Measurements from ENCODE around the gene ST13.
A peak's percentile ranks its signal among the peaks of the same experiment; 100 is the strongest.

ST13 gene

DNA sequence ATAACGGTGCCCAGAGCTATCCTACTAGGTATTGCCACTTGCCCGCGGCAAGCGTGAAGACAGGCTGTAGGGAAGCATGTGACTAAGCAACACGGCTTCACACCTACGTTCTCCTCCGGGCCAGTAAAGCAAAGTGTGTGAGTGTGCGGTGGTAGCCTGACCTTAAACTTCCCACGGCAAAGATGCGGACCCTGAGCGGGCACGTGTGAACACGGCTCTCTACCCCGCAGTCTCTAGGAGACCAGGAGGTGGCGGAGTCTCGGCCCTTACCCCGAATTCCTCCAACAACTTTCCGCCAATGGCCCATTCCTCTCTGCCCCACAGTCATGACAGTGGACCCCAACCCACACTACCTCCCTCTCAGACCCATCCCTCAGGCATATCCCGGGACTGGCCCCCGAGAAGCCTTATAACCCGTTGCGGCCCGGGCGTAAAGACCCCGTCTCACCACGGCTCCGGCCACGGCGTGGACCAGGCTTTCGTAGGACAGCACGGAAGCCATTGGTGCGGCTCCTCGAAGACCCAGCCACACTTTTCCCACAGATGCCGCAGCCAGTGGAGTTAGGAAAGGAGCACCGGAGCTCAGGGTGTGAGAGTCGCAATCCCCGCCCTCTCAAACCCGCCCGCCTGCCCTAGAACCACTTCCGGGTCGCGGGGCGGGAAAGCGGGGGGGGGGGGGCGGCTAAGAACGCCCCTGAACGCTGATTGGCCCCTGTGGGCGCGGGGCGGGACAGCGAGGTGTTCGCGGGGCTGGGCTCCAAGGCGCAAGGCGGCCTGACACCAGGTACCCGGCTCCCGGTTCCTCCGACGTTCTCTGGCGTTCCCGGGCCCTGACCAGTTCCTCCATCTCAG, 37.5 kb downstream of the ST13 start, which contains the start of gene SLC25A17:
SLC25A17 (minus strand) TSS at position 600 of the 852 bp plus-strand sequence; CDS start at position 502, 98 bp downstream.
- DNase-seq: peak; percentile 92 to 94
- TF ChIP-seq POLR2A (IDR thresholded peaks at IDR 0.05; ENCODE audit: low read length) (peak; percentile 68), GATA1 (IDR thresholded peaks at IDR 0.05; ENCODE audit: low read depth, low read length) (no peak)

DNA sequence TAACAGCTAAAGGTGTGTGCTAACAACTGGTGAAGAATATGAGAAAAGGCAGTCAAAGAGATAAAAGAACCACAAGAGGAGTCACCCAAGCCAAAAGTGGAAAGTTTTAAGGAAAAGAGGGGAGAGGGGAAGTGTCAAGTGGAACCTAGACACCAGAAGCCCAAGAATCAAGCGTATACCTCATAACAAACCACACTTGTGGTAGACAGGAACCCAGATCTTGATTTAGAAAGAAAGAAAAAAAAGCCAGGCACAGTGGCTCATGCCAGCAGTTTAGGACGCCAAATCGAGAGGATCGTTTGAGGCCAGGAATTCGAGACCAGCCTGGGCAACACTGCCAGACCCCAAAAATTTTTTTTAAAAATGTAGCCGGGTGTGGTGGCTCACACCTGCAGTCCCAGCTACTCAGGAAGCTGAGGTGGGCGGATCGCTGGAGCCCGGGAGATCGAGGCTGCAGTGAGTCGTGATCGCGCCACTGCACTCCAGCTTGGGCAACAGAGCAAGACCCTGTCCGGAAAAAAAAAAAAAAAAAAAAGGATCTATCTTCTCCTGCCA, 38.2 kb downstream of the ST13 start:
- TF ChIP-seq GATA1 (IDR thresholded peaks at IDR 0.05; ENCODE audit: low read depth, low read length): no peak
- no peak for TF ChIP-seq POLR2A (IDR thresholded peaks at IDR 0.05; ENCODE audit: low read length)
- peak in 1 of 2 experiments; percentile 47 for DNase-seq

DNA sequence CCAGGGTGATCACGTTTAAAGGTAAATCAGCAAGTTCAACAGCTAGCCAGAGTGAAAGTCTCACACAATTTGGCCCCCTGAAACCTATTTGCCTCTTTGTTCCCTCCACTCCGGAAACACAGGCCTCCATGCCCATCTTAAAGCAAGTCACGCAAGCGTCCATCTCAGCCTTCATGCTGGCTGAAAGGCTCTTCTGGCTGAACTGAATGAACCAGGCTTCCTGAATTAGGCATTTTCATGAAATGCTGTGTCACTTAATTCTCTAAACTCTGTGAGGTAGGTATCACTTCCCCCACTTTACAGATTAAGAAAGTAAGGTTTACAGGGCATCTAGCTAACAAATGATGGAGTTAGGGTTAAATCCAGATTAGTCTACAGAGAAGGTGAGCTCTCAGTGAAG, 38.7 kb downstream of the ST13 start:
- TF ChIP-seq GATA1 (IDR thresholded peaks at IDR 0.05; ENCODE audit: low read depth, low read length): no peak

DNA sequence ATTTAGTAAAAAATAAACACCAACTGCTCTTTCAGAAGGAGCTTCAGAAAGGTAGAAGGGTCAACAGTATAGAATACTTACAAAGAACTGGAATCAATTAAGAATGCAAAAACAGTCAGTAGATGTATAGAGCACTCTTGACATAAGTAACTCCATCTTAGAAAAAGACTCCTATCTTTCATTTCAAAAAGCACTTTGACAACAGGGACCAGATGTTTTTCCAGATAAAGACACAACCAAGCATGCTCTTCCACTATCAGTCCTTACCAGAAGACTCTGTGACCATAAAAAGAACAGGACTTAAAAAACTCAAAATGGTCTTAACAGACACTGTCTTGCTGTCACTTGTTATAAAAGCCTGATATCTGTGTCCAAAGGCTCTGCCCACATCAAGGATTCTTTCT, 42.5 kb downstream of the ST13 start:
- TF ChIP-seq POLR2A (IDR thresholded peaks at IDR 0.05; ENCODE audit: low read length) (no peak), GATA1 (IDR thresholded peaks at IDR 0.05; ENCODE audit: low read depth, low read length) (peak; percentile 62)
- peak; percentile 87 to 98 for DNase-seq

More for the DNA sequence above, 38.7 kb downstream of the ST13 start:
- DNase-seq: peak; percentile 20 to 40

DNA sequence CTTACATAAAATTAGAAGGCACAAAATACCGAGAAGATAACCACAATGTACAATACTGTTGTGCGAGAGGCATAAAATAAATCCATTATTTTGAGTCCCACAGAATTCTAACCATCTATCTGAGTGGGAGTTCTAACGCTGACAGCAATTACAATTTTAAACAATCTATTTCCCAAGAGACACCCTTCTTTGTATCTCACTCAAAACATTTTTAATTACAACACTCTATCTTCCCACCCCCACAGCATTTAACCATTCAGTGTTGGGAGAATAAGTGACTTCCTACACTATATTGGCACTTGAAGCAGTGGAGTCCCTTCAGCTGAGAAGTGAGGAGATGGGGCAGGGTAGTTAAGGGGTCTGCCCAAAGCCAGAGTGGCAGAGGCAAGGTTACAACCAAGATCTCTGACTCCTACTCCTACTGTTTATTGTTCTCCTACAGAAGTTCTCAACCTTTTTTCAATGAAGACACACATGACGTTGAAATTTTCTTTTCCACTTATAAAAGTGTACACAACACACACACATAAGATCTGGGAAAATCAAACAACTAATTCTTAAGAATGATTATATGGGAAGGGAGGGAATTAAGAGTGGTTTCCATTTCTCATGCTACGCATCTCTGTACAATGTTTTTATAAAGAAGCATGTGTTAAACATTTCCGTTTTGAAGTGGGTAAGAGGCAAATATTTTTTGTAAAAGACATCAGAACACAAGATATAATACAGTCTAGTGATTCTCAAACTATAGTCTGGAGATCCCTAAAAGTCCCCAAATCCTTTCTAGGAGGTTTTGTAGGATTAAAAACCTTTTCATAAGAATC, 48.2 kb downstream of the ST13 start:
- TF ChIP-seq GATA1 (IDR thresholded peaks at IDR 0.05; ENCODE audit: low read depth, low read length): no peak
- no peak for TF ChIP-seq POLR2A (IDR thresholded peaks at IDR 0.05; ENCODE audit: low read length)
- DNase-seq: no peak

DNA sequence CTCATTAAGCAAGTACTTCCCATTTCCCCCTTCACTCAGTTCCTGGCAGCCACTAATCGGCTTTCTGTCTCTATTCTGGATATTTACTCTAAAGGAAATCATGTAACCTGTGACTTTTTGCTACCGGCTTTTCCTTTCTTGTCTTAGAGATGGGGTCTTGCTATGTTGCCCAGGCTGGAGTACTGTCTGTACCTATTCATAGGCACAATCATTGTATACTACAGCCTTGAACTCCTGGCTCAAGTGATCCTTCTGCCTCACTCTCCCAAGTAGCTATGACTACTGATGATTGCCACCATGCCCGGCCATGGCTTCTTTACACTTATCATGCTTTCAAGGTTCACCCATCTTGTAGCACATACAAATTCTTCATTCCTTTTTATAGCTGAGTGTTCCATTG, 49.7 kb downstream of the ST13 start:
- TF ChIP-seq GATA1 (IDR thresholded peaks at IDR 0.05; ENCODE audit: low read depth, low read length) (no peak), POLR2A (IDR thresholded peaks at IDR 0.05; ENCODE audit: low read length) (no peak)
- DNase-seq: no peak

DNA sequence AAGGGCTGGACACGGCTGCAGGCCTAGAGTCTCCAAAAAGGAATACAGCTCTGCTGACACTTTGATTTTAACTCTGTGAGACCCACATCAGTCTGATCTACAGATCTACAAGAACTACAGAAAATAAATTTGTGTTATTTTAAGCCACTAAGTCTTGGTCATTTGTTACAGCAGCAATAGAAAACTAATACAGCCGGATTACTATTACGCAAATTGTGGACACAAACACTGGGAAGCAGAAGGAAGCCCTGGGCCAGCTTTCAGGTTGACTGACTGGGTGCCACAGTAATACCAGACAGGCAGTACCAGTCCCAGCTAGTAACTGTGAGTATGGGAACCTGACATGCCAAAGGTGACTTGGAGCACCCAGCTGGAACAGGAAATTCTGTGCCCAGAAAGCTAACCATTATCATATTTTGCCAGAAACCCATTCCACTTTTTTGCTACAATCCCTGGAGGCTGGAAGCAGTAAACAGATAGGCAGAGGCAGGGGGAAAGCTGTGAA, 50.7 kb downstream of the ST13 start:
- no peak for DNase-seq
- no peak for TF ChIP-seq GATA1 (IDR thresholded peaks at IDR 0.05; ENCODE audit: low read depth, low read length)
- no peak for TF ChIP-seq POLR2A (IDR thresholded peaks at IDR 0.05; ENCODE audit: low read length)

DNA sequence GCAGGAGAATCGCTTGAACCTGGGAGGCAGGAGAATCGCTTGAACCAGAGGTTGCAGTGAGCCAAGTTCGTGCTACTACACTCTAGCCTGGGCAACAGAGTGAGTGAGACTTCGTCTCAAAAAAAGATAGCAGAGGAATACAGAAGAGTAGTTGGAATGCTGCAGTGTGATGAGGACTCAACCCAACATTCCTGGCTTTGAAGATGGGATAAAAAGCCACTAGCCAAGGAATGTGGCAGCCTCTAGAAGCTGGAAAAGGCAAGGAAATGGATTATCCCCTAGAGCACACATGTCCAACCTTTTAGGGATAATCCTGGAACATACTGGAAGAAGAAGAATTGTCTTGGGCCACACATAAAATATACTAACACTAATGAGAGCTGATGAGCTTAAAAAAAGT, 51.2 kb downstream of the ST13 start:
- no peak for DNase-seq
- TF ChIP-seq GATA1 (IDR thresholded peaks at IDR 0.05; ENCODE audit: low read depth, low read length): no peak
- TF ChIP-seq POLR2A (IDR thresholded peaks at IDR 0.05; ENCODE audit: low read length): no peak

DNA sequence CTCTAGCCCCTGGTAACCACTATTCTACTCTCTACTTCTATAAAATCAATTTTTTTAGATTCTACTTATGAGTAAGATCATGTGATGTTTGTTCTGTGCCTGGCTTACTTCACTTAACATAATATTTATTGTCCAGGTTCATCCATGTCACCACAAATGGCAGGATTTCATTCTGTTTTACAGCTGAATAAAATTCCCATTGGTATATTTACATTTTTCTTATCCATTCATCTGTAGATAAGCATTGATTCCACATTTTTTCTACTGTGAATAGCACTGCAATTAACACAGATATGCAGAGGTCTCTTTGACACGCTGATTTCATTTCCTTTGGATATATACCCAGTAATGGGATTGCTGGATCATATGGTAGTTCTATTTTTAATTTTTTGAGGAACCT, 53.1 kb downstream of the ST13 start:
- TF ChIP-seq POLR2A (IDR thresholded peaks at IDR 0.05; ENCODE audit: low read length): no peak
- no peak for TF ChIP-seq GATA1 (IDR thresholded peaks at IDR 0.05; ENCODE audit: low read depth, low read length)
- no peak for DNase-seq

DNA sequence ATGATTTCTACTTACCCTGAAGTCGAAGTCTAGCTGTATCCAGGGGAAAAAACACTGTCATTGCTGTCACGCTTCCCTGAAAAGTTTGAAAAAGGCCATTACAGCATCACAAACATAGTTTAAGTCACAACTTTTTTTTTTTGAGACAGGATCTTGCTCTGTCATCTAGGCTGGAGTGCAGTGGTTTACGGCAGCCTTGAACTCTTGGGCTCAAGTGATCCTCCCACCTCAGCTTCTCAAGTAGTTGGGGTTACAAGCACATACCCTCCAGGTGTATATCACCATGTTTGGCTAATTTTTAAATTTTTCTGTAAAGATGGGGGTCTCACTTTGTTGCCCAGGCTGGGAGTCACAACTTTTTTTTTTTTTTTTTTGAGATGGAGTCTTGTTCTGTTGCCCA, 57.4 kb downstream of the ST13 start:
- DNase-seq: no peak
- TF ChIP-seq GATA1 (IDR thresholded peaks at IDR 0.05; ENCODE audit: low read depth, low read length) (no peak), POLR2A (IDR thresholded peaks at IDR 0.05; ENCODE audit: low read length) (no peak)

DNA sequence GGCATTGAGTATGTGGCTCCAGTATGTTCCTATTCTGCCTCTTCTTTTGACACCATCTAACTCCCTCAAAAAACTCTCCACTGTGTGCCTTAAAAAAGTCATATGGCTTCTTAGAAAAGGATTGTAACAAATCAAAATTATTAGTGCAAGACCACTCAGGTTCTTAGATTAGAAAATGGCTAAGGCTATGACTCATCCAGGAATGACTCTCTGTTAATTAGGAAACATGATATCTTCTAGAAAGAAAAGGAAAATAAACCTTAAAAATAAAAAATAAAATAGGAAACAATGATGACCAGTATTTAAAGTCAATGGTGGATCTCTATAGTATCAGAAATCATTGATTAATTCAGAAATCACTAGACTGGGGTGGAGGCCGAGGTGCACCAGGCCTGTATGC, 59.0 kb downstream of the ST13 start:
- TF ChIP-seq GATA1 (IDR thresholded peaks at IDR 0.05; ENCODE audit: low read depth, low read length) (no peak), POLR2A (IDR thresholded peaks at IDR 0.05; ENCODE audit: low read length) (no peak)
- no peak for DNase-seq

DNA sequence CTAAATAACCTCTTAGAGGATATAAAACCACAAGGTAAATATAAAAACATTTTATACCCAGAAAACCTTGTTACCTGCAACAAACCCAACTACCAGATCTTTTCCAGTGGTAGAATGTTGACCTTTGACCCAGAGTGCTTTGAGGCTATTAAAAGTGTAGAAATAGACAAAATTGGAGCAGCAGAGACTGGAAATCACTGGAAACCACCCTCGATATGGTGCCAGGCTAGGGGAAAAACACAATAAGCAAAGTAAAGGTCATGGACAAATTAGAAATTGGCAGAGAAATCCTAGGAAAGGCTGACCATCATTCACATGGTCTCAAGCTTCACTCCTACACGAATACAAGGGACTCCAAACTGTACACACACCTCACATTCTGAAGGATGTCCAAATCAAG, 64.0 kb downstream of the ST13 start:
- no peak for TF ChIP-seq GATA1 (IDR thresholded peaks at IDR 0.05; ENCODE audit: low read depth, low read length)
- DNase-seq: no peak

DNA sequence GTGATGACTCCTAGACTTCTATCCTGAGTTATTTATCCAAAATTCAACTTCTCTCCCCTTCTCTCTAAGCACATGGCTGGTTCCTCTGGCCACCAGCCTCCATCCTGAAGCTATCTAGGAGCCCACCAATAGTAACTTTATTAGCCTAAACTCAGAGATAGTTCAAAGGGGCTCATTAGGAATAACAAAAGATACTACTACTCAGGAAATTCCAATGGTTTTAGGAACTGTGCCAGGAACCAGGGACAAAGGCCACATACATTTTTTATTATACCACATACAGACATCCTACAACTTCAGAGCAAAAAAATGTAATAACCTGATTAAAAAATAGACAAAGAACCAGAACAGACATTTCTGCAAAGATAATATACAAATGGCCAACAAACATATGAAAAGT, 65.2 kb downstream of the ST13 start:
- no peak for TF ChIP-seq POLR2A (IDR thresholded peaks at IDR 0.05; ENCODE audit: low read length)
- TF ChIP-seq GATA1 (IDR thresholded peaks at IDR 0.05; ENCODE audit: low read depth, low read length): no peak
- DNase-seq: no peak

DNA sequence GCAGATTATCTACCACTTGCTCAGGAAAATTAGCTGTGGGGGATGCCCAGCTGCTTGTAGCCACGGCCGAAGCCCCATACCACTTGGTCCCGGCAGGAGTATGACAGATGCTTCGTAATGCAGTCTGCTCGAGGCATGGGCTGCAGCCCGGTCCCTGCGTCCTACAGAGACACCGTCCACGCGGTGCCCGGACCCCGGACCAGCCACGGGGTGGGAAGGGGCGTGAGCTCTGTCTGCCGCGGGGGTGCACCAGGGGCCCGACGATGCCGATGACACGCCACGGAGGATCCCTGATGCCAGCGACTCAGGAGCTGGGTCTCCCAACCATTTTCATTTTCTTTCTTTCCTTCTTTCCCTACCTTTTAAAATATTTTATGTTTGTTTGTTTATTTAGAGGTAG, 67.3 kb downstream of the ST13 start:
- no peak for DNase-seq
- no peak for TF ChIP-seq POLR2A (IDR thresholded peaks at IDR 0.05; ENCODE audit: low read length)
- no peak for TF ChIP-seq GATA1 (IDR thresholded peaks at IDR 0.05; ENCODE audit: low read depth, low read length)
